ENCODE measurements around the gene ZNF23. TPM values are rescaled to one million over a fixed set of nuclear protein-coding genes. Genes with fewer than 3 reads are reported as not detected.

ZNF23 gene
- total and polyA plus RNA-seq, 3 experiments from 2014 or later: 8.2 to 9.4 (median 9.2) TPM

- H3K4me3 Mint-ChIP-seq: peak overlapping the region in 1 of 7 donors; percentile 70
- POLR2A ChIA-PET: no interaction called here
Observed at GRCh38 chr16:71480956-71481355, 18.9 kb upstream of the ZNF23 start.

GRCh38 chr16:71479420-71479819 is 17.4 kb upstream of the ZNF23 start:
- POLR2A ChIA-PET: no interaction called here
- Histone ChIP-seq H3K27ac (ENCODE audit: low read depth, low read length) (no peak overlapping the region), H3K4me3 (ENCODE audit: low read length) (no peak overlapping the region), H3K27me3 (ENCODE audit: insufficient read depth, low read length, poor library complexity, severe bottlenecking) (no peaks in the 10 kb centered on the region), H3K9me3 (ENCODE audit: low read length) (no peaks in the 10 kb centered on the region), H3K4me1 (ENCODE audit: insufficient read depth, low read length) (peaks cover 6% of the 10 kb centered on the region), H3K36me3 (ENCODE audit: insufficient read depth, low read length) (peaks cover 13% of the 10 kb centered on the region)
- peaks cover 30 to 46% (median 31%) of the 10 kb centered on the region in 3 donors for H3K36me3 Mint-ChIP-seq
- no peak overlapping the region for H3K4me3 Mint-ChIP-seq
- no peaks in the 10 kb centered on the region for H3K27me3 Mint-ChIP-seq
- H3K9me3 Mint-ChIP-seq: no peaks in the 10 kb centered on the region
- peak overlapping the region in 2 of 8 donors; percentile 10 to 24 for H3K27ac Mint-ChIP-seq
- CTCF ChIA-PET: interaction anchor here (0.8 to 1.1 kb wide), 2 partner anchors 9 to 22 kb away, joined by 3 read pairs; no protein-coding TSS in a partner anchor
- peaks cover 9 to 10% (median 9%) of the 10 kb centered on the region in 3 donors for H3K4me1 Mint-ChIP-seq
- DNase-seq: no peak

More at GRCh38 chr16:71480956-71481355, 18.9 kb upstream of the ZNF23 start:
- no peaks in the 10 kb centered on the region for H3K27me3 ChIP-seq (ENCODE audit: insufficient read depth, low read length, poor library complexity, severe bottlenecking)
- H3K36me3 ChIP-seq (ENCODE audit: insufficient read depth, low read length): peaks cover 9% of the 10 kb centered on the region
- H3K9me3 ChIP-seq (ENCODE audit: low read length): no peaks in the 10 kb centered on the region
- Mint-ChIP-seq H3K9me3 (no peaks in the 10 kb centered on the region), H3K27me3 (no peaks in the 10 kb centered on the region), H3K27ac (peak overlapping the region in 2 of 8 donors; percentile 5 to 64), H3K4me1 (peaks cover 15 to 16% (median 15%) of the 10 kb centered on the region in 3 donors), H3K36me3 (peaks cover 15 to 30% (median 24%) of the 10 kb centered on the region in 3 donors)
- H3K4me1 ChIP-seq (ENCODE audit: insufficient read depth, low read length): peaks cover 11% of the 10 kb centered on the region
- H3K27ac ChIP-seq (ENCODE audit: low read depth, low read length): no peak overlapping the region
- CTCF ChIA-PET: interaction anchor here (1.7 kb wide), 1 partner anchor 19 kb away, joined by 5 read pairs; the partner anchor contains the start of gene ZNF23
- no peak for DNase-seq
- no peak overlapping the region for H3K4me3 ChIP-seq (ENCODE audit: low read length)

GRCh38 chr16:71476457-71477124 is 14.5 kb upstream of the ZNF23 start:
- Mint-ChIP-seq H3K9me3 (no peaks in the 10 kb centered on the region), H3K36me3 (peaks cover 31 to 52% (median 32%) of the 10 kb centered on the region in 3 donors), H3K4me1 (no peaks in the 10 kb centered on the region), H3K27ac (no peak overlapping the region), H3K27me3 (no peaks in the 10 kb centered on the region), H3K4me3 (peak overlapping the region in 1 of 7 donors; percentile 19)
- no peak for DNase-seq
- Histone ChIP-seq H3K27me3 (ENCODE audit: insufficient read depth, low read length, poor library complexity, severe bottlenecking) (no peaks in the 10 kb centered on the region), H3K9me3 (ENCODE audit: low read length) (no peaks in the 10 kb centered on the region), H3K4me3 (ENCODE audit: low read length) (no peak overlapping the region), H3K4me1 (ENCODE audit: insufficient read depth, low read length) (no peaks in the 10 kb centered on the region), H3K27ac (ENCODE audit: low read depth, low read length) (no peak overlapping the region), H3K36me3 (ENCODE audit: insufficient read depth, low read length) (peaks cover 13% of the 10 kb centered on the region)
- ChIA-PET CTCF (no interaction called here), POLR2A (no interaction called here)

- no peak for DNase-seq
- H3K4me1 ChIP-seq (ENCODE audit: insufficient read depth, low read length): no peaks in the 10 kb centered on the region
- POLR2A ChIA-PET: no interaction called here
- no peaks in the 10 kb centered on the region for H3K9me3 ChIP-seq (ENCODE audit: low read length)
- no peaks in the 10 kb centered on the region for H3K9me3 Mint-ChIP-seq
- no peaks in the 10 kb centered on the region for H3K27me3 Mint-ChIP-seq
- H3K27ac Mint-ChIP-seq: no peak overlapping the region
- no peak overlapping the region for H3K4me3 ChIP-seq (ENCODE audit: low read length)
- H3K4me3 Mint-ChIP-seq: no peak overlapping the region
- H3K36me3 Mint-ChIP-seq: peaks cover 30 to 53% (median 31%) of the 10 kb centered on the region in 3 donors
- no peaks in the 10 kb centered on the region for H3K27me3 ChIP-seq (ENCODE audit: insufficient read depth, low read length, poor library complexity, severe bottlenecking)
- H3K4me1 Mint-ChIP-seq: no peaks in the 10 kb centered on the region
- CTCF ChIA-PET: no interaction called here
- H3K27ac ChIP-seq (ENCODE audit: low read depth, low read length): no peak overlapping the region
- H3K36me3 ChIP-seq (ENCODE audit: insufficient read depth, low read length): peaks cover 13% of the 10 kb centered on the region
Observed at GRCh38 chr16:71474864-71475263, 12.8 kb upstream of the ZNF23 start.

- POLR2A ChIA-PET: no interaction called here
- H3K36me3 Mint-ChIP-seq: peaks cover 32 to 56% (median 36%) of the 10 kb centered on the region in 3 donors
- CTCF ChIA-PET: interaction anchor here (1.0 kb wide), 1 partner anchor 61 kb away, joined by 3 read pairs; no protein-coding TSS in a partner anchor
- Histone ChIP-seq H3K27me3 (ENCODE audit: insufficient read depth, low read length, poor library complexity, severe bottlenecking) (no peaks in the 10 kb centered on the region), H3K4me1 (ENCODE audit: insufficient read depth, low read length) (no peaks in the 10 kb centered on the region), H3K27ac (ENCODE audit: low read depth, low read length) (no peak overlapping the region), H3K4me3 (ENCODE audit: low read length) (no peak overlapping the region), H3K36me3 (ENCODE audit: insufficient read depth, low read length) (peaks cover 13% of the 10 kb centered on the region), H3K9me3 (ENCODE audit: low read length) (no peaks in the 10 kb centered on the region)
- H3K4me1 Mint-ChIP-seq: no peaks in the 10 kb centered on the region
- H3K27me3 Mint-ChIP-seq: peaks cover 0 to 3% of the 10 kb centered on the region in 2 donors
- no peaks in the 10 kb centered on the region for H3K9me3 Mint-ChIP-seq
- DNase-seq: no peak
- H3K27ac Mint-ChIP-seq: no peak overlapping the region
- no peak overlapping the region for H3K4me3 Mint-ChIP-seq
Observed at GRCh38 chr16:71473891-71474290, 11.8 kb upstream of the ZNF23 start.

- Mint-ChIP-seq H3K4me3 (no peak overlapping the region), H3K9me3 (no peaks in the 10 kb centered on the region), H3K36me3 (peaks cover 26 to 49% (median 36%) of the 10 kb centered on the region in 3 donors), H3K27ac (no peak overlapping the region), H3K27me3 (peaks cover 0 to 3% of the 10 kb centered on the region in 2 donors), H3K4me1 (no peaks in the 10 kb centered on the region)
- Histone ChIP-seq H3K4me1 (ENCODE audit: insufficient read depth, low read length) (no peaks in the 10 kb centered on the region), H3K27ac (ENCODE audit: low read depth, low read length) (no peak overlapping the region), H3K9me3 (ENCODE audit: low read length) (no peaks in the 10 kb centered on the region), H3K4me3 (ENCODE audit: low read length) (no peak overlapping the region), H3K36me3 (ENCODE audit: insufficient read depth, low read length) (peaks cover 13% of the 10 kb centered on the region), H3K27me3 (ENCODE audit: insufficient read depth, low read length, poor library complexity, severe bottlenecking) (no peaks in the 10 kb centered on the region)
- CTCF ChIA-PET: interaction anchor here (0.8 kb wide), 1 partner anchor 9 kb away, joined by 3 read pairs; no protein-coding TSS in a partner anchor
- POLR2A ChIA-PET: no interaction called here
- no peak for DNase-seq
Observed at GRCh38 chr16:71472931-71473330, 10.9 kb upstream of the ZNF23 start.

- POLR2A ChIA-PET: no interaction called here
- no peaks in the 10 kb centered on the region for H3K9me3 ChIP-seq (ENCODE audit: low read length)
- CTCF ChIA-PET: interaction anchor here (0.8 kb wide), 1 partner anchor 8 kb away, joined by 3 read pairs; no protein-coding TSS in a partner anchor
- peaks cover 13% of the 10 kb centered on the region for H3K36me3 ChIP-seq (ENCODE audit: insufficient read depth, low read length)
- peak overlapping the region in 1 of 8 donors; percentile 47 for H3K27ac Mint-ChIP-seq
- no peak overlapping the region for H3K4me3 ChIP-seq (ENCODE audit: low read length)
- H3K27me3 Mint-ChIP-seq: peaks cover 0 to 3% of the 10 kb centered on the region in 2 donors
- H3K9me3 Mint-ChIP-seq: no peaks in the 10 kb centered on the region
- no peak overlapping the region for H3K4me3 Mint-ChIP-seq
- no peaks in the 10 kb centered on the region for H3K4me1 Mint-ChIP-seq
- DNase-seq: no peak
- H3K36me3 Mint-ChIP-seq: peaks cover 19 to 40% (median 29%) of the 10 kb centered on the region in 3 donors
- H3K27me3 ChIP-seq (ENCODE audit: insufficient read depth, low read length, poor library complexity, severe bottlenecking): no peaks in the 10 kb centered on the region
- H3K27ac ChIP-seq (ENCODE audit: low read depth, low read length): no peak overlapping the region
- H3K4me1 ChIP-seq (ENCODE audit: insufficient read depth, low read length): no peaks in the 10 kb centered on the region
Observed at GRCh38 chr16:71472051-71472450, 10.0 kb upstream of the ZNF23 start.

- H3K36me3 Mint-ChIP-seq: peaks cover 3 to 7% (median 5%) of the 10 kb centered on the region in 3 donors
- H3K9me3 ChIP-seq (ENCODE audit: low read length): no peaks in the 10 kb centered on the region
- H3K4me3 ChIP-seq (ENCODE audit: low read length): no peak overlapping the region
- H3K27me3 Mint-ChIP-seq: peaks cover 0 to 3% of the 10 kb centered on the region in 2 donors
- H3K27me3 ChIP-seq (ENCODE audit: insufficient read depth, low read length, poor library complexity, severe bottlenecking): no peaks in the 10 kb centered on the region
- peaks cover 3 to 6% (median 3%) of the 10 kb centered on the region in 3 donors for H3K4me1 Mint-ChIP-seq
- no peaks in the 10 kb centered on the region for H3K9me3 Mint-ChIP-seq
- ChIA-PET POLR2A (no interaction called here), CTCF (no interaction called here)
- DNase-seq: peak; percentile 20 to 49 (median 26)
- no peaks in the 10 kb centered on the region for H3K4me1 ChIP-seq (ENCODE audit: insufficient read depth, low read length)
- H3K27ac Mint-ChIP-seq: peak overlapping the region in 1 of 8 donors; percentile 32
- no peak overlapping the region for H3K27ac ChIP-seq (ENCODE audit: low read depth, low read length)
- H3K4me3 Mint-ChIP-seq: no peak overlapping the region
- H3K36me3 ChIP-seq (ENCODE audit: insufficient read depth, low read length): no peaks in the 10 kb centered on the region
Observed at GRCh38 chr16:71467810-71468209, 5.8 kb upstream of the ZNF23 start.

Measured in CD8-positive, alpha-beta memory T cell (primary cell).